ENCODE data around the gene FGFR2. TPM values are rescaled to one million over a fixed set of nuclear protein-coding genes. Genes with fewer than 3 reads are reported as not detected.

Gene FGFR2
- total and polyA plus RNA-seq, 9 of the 15 experiments (the other 6 are each of a cell fraction or from before 2014, with no cell fraction given) = 0.20 TPM; not detected in 8

DNA sequence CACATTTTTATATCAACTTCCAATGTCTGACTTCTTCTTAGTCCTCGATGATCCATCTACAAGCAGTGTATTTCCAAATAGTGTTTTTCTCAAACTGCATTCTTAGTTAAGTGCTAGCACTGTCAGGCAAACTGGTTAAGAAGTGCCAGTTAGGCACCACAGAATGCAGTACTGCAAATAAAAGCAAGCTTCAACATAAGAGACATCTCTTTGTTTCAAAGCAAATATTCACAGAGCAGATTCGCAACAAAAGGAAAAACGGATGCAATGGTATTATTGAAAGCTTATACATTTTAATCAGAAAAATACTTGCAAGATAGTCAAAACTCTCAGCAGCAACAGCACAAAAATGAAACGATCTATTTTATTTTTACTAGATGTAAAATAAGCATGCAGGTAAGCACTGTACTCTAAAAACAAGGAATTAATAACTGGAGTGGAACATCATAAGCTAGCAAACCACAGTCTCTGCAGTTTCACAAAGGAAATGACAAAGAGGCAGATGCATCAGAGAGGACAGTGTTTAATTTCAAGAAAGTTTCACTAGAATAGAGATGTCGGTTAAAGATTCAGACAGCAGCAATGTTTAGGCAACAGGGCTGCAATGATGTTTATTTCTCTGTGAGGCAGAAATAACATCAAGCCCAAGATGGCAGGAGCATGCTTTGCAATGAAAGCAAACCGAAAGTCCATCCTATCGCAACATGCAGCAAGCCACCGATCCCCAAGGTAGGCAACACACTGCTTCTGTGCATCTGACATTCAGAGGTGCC is 82.0 kb downstream of the FGFR2 start (continued):
- no peak for TF ChIP-seq CBFB (CRISPR knock-in tag; IDR thresholded peaks at IDR 0.05)
- no peak for TF ChIP-seq THRAP3 (IDR thresholded peaks at IDR 0.05; ENCODE audit: borderline replicate concordance)

DNA sequence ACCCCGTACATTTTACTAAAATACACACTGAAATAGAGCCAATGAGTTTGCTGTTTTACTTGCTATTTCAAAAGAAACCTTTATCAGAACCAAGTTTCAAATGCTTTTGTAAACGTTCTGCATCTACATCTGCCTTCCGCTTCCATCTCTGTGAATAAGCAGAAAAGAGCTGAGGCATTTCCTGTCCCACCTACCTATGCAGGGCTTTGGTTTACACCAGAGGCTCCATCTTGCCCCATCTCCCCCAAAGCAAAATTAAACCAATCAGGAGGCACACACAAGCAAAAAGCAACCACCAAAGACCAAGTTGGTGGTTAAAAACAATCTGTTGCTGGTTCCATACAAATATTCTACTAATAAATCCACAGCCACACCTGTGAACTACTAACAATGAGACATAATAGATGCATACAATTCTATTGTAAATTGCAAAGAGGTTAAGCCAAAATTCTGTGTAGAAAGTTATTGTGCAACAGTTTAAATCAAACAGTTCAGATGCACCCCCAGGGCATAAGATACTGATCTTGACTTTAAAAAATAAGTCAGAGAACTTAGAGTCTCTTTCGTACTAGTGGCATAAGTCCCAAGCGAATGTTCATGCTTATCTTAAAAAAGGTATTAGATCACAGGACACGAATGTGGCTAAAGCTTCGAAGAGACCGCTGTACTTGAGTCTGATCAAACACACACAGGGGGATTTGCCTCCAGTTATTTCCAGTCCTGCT is 83.9 kb downstream of the FGFR2 start:
- Histone ChIP-seq H4K20me1 (replicated peaks; ENCODE audit: control insufficient read depth, insufficient read depth, low read length) (no peaks in the 10 kb centered on the region), H3K9me3 (replicated peaks; ENCODE audit: control insufficient read depth, insufficient read depth, low read depth, low read length) (no peaks in the 10 kb centered on the region), H3K9ac (ENCODE audit: insufficient read depth in 1 of 2, low read depth in 2 of 2, low read length in 2 of 2) (no peak overlapping the region), H3K4me2 (ENCODE audit: insufficient read depth, low read length) (no peak overlapping the region), H3K79me2 (ENCODE audit: control insufficient read depth, insufficient read depth, low read length) (no peaks in the 10 kb centered on the region), H3K36me3 (ENCODE audit: control insufficient read depth, insufficient read depth, low read length) (no peaks in the 10 kb centered on the region), H3K27me3 (ENCODE audit: control insufficient read depth in 2 of 2, insufficient read depth in 2 of 2, low read length in 2 of 2) (peaks cover 0 to 22% of the 10 kb centered on the region in 2 experiments; a peak in 2 of 5 replicates), H3K4me1 (replicated peaks in 1 of 2; ENCODE audit: control insufficient read depth in 2 of 2, insufficient read depth in 2 of 2, low read length in 2 of 2) (no peaks in the 10 kb centered on the region), H3K4me3 (no peak overlapping the region), H3K9me1 (ENCODE audit: control insufficient read depth, insufficient read depth, low read length) (no peaks in the 10 kb centered on the region), H2AFZ (ENCODE audit: low read depth, low read length) (no peak overlapping the region), H3K27ac (ENCODE audit: extremely low read depth, low read depth, low read length) (no peak overlapping the region)
- intact Hi-C loops (cut with micrococcal nuclease) (no loop called here), in situ Hi-C loops (cut with MboI) (no loop called here)
- CTCF ChIA-PET (ENCODE audit: low intra/inter-chr PET ratio) = no interaction called here
- ATAC-seq = no peak
- DNase-seq (ENCODE audit: extremely low read depth in 1 of 4, low spot score in 3 of 4) = no peak
- FAIRE-seq = no peak
- POLR2A ChIA-PET = no interaction called here
- BruUV-seq (replicated peaks) = no TSS peak
- 2% methylated on average over 8 of the region's 8 CpGs for WGBS (ENCODE audit: insufficient coverage, low coverage, missing lambda C conversion rate)
- TF ChIP-seq, protein P1, sequence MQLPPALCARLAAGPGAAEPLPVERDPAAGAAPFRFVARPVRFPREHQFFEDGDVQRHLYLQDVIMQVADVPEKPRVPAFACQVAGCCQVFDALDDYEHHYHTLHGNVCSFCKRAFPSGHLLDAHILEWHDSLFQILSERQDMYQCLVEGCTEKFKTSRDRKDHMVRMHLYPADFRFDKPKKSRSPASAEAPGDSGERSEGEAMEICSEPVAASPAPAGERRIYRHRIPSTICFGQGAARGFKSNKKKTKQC (CRISPR knock-in tag; IDR thresholded peaks at IDR 0.05) = no peak
- TF ChIP-seq YBX1 (IDR thresholded peaks at IDR 0.05) (no peak), ELF1 (tag; IDR thresholded peaks at IDR 0.05) (no peak), DIDO1 (tag; IDR thresholded peaks at IDR 0.05; ENCODE audit: low read depth) (no peak), ETS2 (tag; IDR thresholded peaks at IDR 0.05; ENCODE audit: borderline replicate concordance, poor library complexity, severe bottlenecking) (no peak)
- TF ChIP-seq, protein P2, sequence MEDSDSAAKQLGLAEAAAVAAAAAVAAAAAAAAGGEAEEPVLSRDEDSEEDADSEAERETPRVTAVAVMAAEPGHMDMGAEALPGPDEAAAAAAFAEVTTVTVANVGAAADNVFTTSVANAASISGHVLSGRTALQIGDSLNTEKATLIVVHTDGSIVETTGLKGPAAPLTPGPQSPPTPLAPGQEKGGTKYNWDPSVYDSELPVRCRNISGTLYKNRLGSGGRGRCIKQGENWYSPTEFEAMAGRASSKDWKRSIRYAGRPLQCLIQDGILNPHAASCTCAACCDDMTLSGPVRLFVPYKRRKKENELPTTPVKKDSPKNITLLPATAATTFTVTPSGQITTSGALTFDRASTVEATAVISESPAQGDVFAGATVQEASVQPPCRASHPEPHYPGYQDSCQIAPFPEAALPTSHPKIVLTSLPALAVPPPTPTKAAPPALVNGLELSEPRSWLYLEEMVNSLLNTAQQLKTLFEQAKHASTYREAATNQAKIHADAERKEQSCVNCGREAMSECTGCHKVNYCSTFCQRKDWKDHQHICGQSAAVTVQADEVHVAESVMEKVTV (CRISPR knock-in tag; IDR thresholded peaks at IDR 0.05) = no peak
- TF ChIP-seq, protein P3, sequence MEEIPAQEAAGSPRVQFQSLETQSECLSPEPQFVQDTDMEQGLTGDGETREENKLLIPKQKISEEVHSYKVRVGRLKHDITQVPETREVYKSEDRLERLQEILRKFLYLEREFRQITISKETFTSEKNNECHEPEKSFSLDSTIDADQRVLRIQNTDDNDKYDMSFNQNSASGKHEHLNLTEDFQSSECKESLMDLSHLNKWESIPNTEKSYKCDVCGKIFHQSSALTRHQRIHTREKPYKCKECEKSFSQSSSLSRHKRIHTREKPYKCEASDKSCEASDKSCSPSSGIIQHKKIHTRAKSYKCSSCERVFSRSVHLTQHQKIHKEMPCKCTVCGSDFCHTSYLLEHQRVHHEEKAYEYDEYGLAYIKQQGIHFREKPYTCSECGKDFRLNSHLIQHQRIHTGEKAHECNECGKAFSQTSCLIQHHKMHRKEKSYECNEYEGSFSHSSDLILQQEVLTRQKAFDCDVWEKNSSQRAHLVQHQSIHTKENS (CRISPR knock-in tag; IDR thresholded peaks at IDR 0.05) = no peak
- TF ChIP-seq, protein P4, sequence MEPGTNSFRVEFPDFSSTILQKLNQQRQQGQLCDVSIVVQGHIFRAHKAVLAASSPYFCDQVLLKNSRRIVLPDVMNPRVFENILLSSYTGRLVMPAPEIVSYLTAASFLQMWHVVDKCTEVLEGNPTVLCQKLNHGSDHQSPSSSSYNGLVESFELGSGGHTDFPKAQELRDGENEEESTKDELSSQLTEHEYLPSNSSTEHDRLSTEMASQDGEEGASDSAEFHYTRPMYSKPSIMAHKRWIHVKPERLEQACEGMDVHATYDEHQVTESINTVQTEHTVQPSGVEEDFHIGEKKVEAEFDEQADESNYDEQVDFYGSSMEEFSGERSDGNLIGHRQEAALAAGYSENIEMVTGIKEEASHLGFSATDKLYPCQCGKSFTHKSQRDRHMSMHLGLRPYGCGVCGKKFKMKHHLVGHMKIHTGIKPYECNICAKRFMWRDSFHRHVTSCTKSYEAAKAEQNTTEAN (CRISPR knock-in tag; IDR thresholded peaks at IDR 0.05) = no peak
